Measurements from ENCODE around the gene GLI3.

Gene GLI3

DNA sequence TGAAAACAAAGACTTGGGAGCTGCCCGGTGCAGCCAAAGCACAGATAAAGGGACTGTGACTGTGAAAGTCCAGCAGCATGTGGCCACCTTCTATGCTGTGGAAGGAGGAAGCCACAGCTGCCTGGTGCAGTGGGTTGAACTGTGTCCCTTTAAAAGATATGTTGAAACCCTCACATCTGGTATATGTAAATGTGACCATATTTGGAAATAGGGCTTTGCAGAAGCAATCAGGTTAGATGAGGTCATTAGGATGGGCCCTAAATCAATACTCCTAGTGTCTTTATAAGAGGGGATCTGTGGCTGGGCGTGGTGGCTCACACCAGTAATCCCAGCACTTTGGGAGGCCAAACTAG lies 136.9 kb downstream of the GLI3 start:
- H3K4me3 ChIP-seq (ENCODE audit: low read depth, low read length) = no peak overlapping the region
- TF ChIP-seq, protein P1, sequence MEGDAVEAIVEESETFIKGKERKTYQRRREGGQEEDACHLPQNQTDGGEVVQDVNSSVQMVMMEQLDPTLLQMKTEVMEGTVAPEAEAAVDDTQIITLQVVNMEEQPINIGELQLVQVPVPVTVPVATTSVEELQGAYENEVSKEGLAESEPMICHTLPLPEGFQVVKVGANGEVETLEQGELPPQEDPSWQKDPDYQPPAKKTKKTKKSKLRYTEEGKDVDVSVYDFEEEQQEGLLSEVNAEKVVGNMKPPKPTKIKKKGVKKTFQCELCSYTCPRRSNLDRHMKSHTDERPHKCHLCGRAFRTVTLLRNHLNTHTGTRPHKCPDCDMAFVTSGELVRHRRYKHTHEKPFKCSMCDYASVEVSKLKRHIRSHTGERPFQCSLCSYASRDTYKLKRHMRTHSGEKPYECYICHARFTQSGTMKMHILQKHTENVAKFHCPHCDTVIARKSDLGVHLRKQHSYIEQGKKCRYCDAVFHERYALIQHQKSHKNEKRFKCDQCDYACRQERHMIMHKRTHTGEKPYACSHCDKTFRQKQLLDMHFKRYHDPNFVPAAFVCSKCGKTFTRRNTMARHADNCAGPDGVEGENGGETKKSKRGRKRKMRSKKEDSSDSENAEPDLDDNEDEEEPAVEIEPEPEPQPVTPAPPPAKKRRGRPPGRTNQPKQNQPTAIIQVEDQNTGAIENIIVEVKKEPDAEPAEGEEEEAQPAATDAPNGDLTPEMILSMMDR (IDR thresholded peaks at IDR 0.05; ENCODE audit: low read depth, low read length, missing control alignments) = no peak
- no peak for DNase-seq (ENCODE audit: low read depth)

DNA sequence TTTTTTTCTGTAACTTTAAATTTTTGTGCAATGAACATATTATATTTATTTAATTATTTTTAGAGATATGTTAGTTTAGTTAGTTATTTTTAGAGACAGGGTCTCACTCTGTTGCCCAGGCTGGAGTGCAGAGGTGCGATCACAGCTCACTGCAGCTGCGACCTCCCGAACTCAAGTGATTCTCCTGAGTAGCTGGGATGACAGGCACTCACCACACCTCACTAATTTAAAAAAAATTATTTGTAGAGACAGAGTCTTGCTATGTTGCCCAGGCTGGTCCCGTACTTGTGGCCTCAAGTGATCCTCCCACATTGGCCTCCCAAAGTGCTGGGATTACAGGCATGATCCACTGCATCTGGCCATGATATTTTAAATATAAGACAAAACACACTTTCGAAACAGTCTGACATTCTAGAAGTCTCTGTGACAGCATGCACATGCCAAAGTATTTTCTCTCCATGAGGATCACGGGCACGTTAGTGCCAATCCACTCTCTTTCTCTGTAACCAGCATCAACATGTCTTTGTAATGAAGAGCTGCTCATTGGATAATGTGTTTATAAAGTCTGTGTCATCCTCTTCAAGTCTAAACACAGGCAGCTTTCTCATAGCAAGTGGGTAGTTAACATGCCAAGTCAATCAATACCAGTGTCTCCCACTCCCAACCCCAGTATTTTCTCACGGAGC lies 137.4 kb downstream of the GLI3 start:
- no peak for DNase-seq (ENCODE audit: low read depth)
- H3K4me3 ChIP-seq (ENCODE audit: low read depth, low read length) = no peak overlapping the region
- TF ChIP-seq, protein P1 (IDR thresholded peaks at IDR 0.05; ENCODE audit: low read depth, low read length, missing control alignments) = no peak

DNA sequence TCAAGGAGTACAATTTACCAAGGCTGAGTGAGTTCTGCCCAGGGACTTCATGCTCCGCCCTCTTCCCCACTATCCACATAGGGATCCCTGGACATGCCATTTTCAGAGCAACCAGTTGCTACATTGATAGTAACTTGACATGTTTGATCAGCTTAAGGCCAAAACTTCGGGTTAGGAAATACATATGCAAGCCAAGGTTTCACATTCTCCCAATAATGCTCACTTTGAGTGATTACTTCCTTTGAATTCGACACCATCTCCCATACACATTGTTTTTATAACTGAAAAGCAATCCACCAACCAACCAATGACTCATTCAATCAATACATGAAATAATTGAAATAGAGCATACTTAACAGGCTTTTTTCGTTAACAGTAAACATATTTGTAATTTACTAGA lies 137.9 kb downstream of the GLI3 start:
- no peak for DNase-seq (ENCODE audit: low read depth)
- H3K4me3 ChIP-seq (ENCODE audit: low read depth, low read length) = no peak overlapping the region
- TF ChIP-seq, protein P1 (IDR thresholded peaks at IDR 0.05; ENCODE audit: low read depth, low read length, missing control alignments) = no peak

DNA sequence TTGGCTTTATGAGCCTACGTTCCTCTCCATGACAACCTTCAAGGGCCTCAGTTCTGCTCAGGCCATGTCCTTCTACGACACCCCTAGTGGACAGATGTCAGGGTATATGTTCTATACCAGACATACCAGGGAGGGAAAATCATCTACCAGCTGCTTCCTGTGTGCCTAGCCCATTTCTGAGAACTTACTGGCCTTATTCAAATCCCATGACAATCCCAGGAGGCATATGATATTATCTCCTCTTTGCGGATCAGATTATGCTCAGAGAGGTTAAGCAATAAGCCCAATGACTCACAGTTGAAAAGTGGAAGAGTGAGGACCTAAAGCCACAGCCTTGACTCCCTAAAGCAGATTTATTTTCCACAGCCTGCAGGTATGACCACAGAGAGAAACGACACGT lies 139.3 kb downstream of the GLI3 start:
- no peak for DNase-seq (ENCODE audit: low read depth)
- TF ChIP-seq, protein P1 (IDR thresholded peaks at IDR 0.05; ENCODE audit: low read depth, low read length, missing control alignments) = no peak

DNA sequence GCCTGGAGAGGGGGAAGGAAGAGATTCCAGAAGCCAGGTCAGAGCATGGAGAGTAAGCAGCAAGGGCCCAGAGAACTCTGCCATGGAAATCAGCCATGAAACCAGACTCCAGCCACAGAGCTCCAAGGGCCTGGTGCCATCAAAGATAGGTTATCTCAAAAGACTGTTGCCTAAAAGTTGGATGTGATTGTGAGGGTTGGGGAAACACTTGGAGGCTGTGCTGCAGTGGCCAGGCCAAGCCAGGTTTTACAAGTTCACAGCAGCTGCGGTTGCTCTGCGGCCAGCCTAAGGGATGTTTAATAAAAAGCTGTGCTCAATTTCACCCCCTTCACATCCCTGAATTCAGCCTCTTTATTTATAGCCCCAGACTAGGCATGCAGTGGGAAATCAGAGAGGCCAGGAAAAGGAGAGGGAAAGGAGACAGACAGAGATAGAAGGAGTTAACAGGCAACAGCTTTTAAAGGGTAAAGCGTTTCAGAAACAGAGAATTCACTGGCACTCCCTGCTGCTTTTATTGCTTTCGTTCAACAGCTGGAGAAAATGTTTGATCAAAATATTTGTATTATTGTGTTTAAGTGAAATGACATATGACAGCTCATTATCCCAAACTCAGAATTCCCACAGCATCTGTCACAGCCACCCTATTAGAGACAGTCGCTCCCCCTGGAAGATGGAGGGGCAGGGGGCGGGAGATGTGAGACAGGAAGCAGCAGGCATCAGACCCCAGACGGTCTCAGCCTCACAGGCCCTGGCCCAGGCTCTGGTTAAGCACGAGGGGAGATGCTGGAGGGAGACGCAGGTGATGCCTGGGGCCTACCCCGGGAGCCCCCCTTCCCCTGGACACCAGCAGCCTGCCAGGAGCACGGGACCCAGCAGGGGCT lies 140.1 kb downstream of the GLI3 start:
- TF ChIP-seq, protein P1 (IDR thresholded peaks at IDR 0.05; ENCODE audit: low read depth, low read length, missing control alignments) = no peak
- no peak for DNase-seq (ENCODE audit: low read depth)
- no peak overlapping the region for H3K4me3 ChIP-seq (ENCODE audit: low read depth, low read length)

More for the DNA sequence above, 139.3 kb downstream of the GLI3 start:
- no peak overlapping the region for H3K4me3 ChIP-seq (ENCODE audit: low read depth, low read length)

DNA sequence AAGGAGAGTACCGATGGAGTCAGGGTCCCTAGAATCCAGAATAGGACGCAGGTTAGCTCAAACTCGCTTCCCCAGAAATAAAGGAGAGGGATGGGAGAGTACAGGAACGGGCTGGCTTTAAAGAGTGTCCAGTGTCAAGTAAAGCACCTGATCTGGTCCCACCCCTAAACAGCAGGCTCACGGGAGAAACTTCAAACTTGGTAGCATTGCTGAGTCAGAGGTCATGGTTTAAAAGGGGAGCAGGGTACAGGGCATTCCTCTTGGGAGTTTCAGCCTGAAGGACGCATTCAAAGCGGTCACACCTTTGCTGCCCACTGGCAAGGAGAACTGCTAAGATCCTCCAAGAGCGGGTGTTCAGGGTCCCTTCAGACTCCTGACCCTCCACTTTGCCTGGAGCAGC lies 140.7 kb downstream of the GLI3 start:
- no peak overlapping the region for H3K4me3 ChIP-seq (ENCODE audit: low read depth, low read length)
- TF ChIP-seq, protein P1 (IDR thresholded peaks at IDR 0.05; ENCODE audit: low read depth, low read length, missing control alignments) = no peak
- no peak for DNase-seq (ENCODE audit: low read depth)

All from GM12864 (cell line).